B cell (primary cell): ENCODE measurements around the gene FAM163A. TPM values are rescaled to one million over a fixed set of nuclear protein-coding genes. Genes with fewer than 3 reads are reported as not detected.

Experiments used
- ATAC-seq: fragments of 200-7000 bp; cut with Tn5 transposase; one replicate; pipeline ENCODE4 v1.10.0; 2021; ENCODE audit warnings: low read depth, mild to moderate bottlenecking, moderate number of reproducible peaks, moderate library complexity
- CTCF ChIA-PET: fragments of 350-600 bp; sonication (Branson Sonifier 250); formaldehyde crosslinking; loops from one replicate; lab custom pipeline; 2021; ENCODE audit warnings: antibody characterized with exemption, inconsistent platforms; lab: Charles Lee
- POLR2A ChIA-PET: fragments of 350-600 bp; sonication (Branson Sonifier 250); formaldehyde crosslinking; loops from one replicate; lab custom pipeline; 2021; ENCODE audit warnings: antibody characterized with exemption; lab: Charles Lee
- DNase-seq: peaks from one replicate; pipeline ENCODE4 v3.0.0; 2013
- H2AFZ ChIP-seq: 2 replicates; pipeline ENCODE4 v1.6.1; 2012; ENCODE audit warnings: mild to moderate bottlenecking, low read depth, low read length; ENCODE audit not compliant: insufficient read depth, poor library complexity, severe bottlenecking
- H3K27ac ChIP-seq, 2 donors: 1 replicate in 1 of 2; 2 replicates in 1 of 2; pipeline ENCODE4 v1.5.1; 2012 to 2013; ENCODE audit warnings: low read length in 2 of 2, mild to moderate bottlenecking in 2 of 2, moderate library complexity in 1 of 2
- H3K27me3 ChIP-seq, 4 experiments: fragments of 200-600 bp in 1 of 4; sonication (generic) in 1 of 4; replicated peaks in 1 of 4; 1 replicate in 2 of 4; 2 replicates in 2 of 4; pipeline versions ENCODE4 v1.6.1 to v1.7.0; 2013 to 2016; ENCODE audit warnings: low read length in 3 of 4, mild to moderate bottlenecking in 2 of 4, mixed read lengths in 1 of 4, moderate library complexity in 1 of 4; ENCODE audit not compliant: insufficient read depth in 4 of 4, control insufficient read depth in 3 of 4; ENCODE audit errors: control extremely low read depth in 1 of 4
- H3K36me3 ChIP-seq, 2 experiments: replicated peaks in 1 of 2; 1 replicate in 1 of 2; 2 replicates in 1 of 2; pipeline versions ENCODE4 v1.6.1 to v1.7.1; 2013; ENCODE audit warnings: low read length in 1 of 2; ENCODE audit not compliant: insufficient read depth in 2 of 2, control insufficient read depth in 1 of 2; ENCODE audit errors: control extremely low read depth in 1 of 2, extremely low read depth in 1 of 2
- H3K4me1 ChIP-seq, 2 donors: fragments of 200-600 bp in 1 of 2; sonication (generic) in 1 of 2; 1 replicate in 1 of 2; 2 replicates in 1 of 2; pipeline versions ENCODE4 v1.5.1 to v1.6.1; 2013 to 2017; ENCODE audit warnings: low read length in 2 of 2; ENCODE audit not compliant: control insufficient read depth in 2 of 2, insufficient read depth in 2 of 2
- H3K4me2 ChIP-seq: replicated peaks from 2 replicates; pipeline ENCODE3; 2012; ENCODE audit warnings: mild to moderate bottlenecking, low read depth, low read length; ENCODE audit not compliant: poor library complexity, severe bottlenecking
- H3K4me3 ChIP-seq, 5 experiments: fragments of 200-600 bp in 1 of 5; sonication (generic) in 1 of 5; 1 replicate in 3 of 5; 2 replicates in 2 of 5; pipeline versions ENCODE4 v1.5.1 to v1.7.0; 2011 to 2016; ENCODE audit warnings: low read length in 4 of 5, mild to moderate bottlenecking in 4 of 5, low read depth in 2 of 5, control low read depth in 1 of 5, moderate library complexity in 1 of 5; ENCODE audit not compliant: insufficient read depth in 1 of 5; ENCODE audit errors: control extremely low read depth in 1 of 5, extremely low read depth in 1 of 5
- H3K79me2 ChIP-seq: fragments of 200-600 bp; sonication (generic); one replicate; pipeline ENCODE4 v1.6.0; 2016; ENCODE audit warnings: low read length; ENCODE audit not compliant: control insufficient read depth, insufficient read depth
- H3K9ac ChIP-seq: fragments of 200-600 bp; sonication (generic); 2 replicates; pipeline ENCODE4 v1.6.1; 2017; ENCODE audit warnings: mild to moderate bottlenecking, low read length, moderate library complexity
- H3K9me3 ChIP-seq, 3 donors: one replicate each; pipeline versions ENCODE4 v1.6.1 to v1.7.1; 2013; ENCODE audit warnings: low read length in 2 of 3; ENCODE audit not compliant: control insufficient read depth in 2 of 3, insufficient read depth in 1 of 3; ENCODE audit errors: control extremely low read depth in 1 of 3
- H4K20me1 ChIP-seq: 2 replicates; pipeline ENCODE4 v1.6.0; 2012; ENCODE audit warnings: mild to moderate bottlenecking, low read length; ENCODE audit not compliant: insufficient read depth, control insufficient read depth, poor library complexity, severe bottlenecking
- H3K27ac Mint-ChIP-seq: one replicate; pipeline ENCODE4 v1.8.0; 2021; ENCODE audit warnings: mixed read lengths
- H3K27me3 Mint-ChIP-seq: one replicate; pipeline ENCODE4 v1.8.0; 2021; ENCODE audit warnings: mixed read lengths
- H3K4me1 Mint-ChIP-seq: one replicate; pipeline ENCODE4 v1.8.0; 2021; ENCODE audit warnings: mixed read lengths
- H3K4me3 Mint-ChIP-seq: one replicate; pipeline ENCODE4 v1.8.0; 2021; ENCODE audit warnings: mixed read lengths
- H3K9me3 Mint-ChIP-seq: one replicate; pipeline ENCODE4 v1.8.0; 2022; ENCODE audit warnings: mixed read lengths; ENCODE audit not compliant: insufficient read depth
- EZH2 ChIP-seq: IDR thresholded peaks from 2 replicates; pipeline ENCODE4 v1.6.1; 2012; ENCODE audit warnings: borderline replicate concordance, low read depth, mild to moderate bottlenecking, moderate library complexity, low read length; ENCODE audit not compliant: insufficient read depth, poor library complexity, severe bottlenecking
- WGBS: methylation state at CpG from one replicate; pipeline ENCODE4 v1.1.5; 2013; ENCODE audit warnings: missing lambda C conversion rate; ENCODE audit not compliant: insufficient coverage; 5-methylcytosine and 5-hydroxymethylcytosine counted together
- intact Hi-C: fragments of 100-400 bp; cut with micrococcal nuclease; formaldehyde crosslinking; loops from one replicate; pipeline ENCODE4 v1.10.0; 2022
- polyA plus RNA-seq: library from polyadenylated mRNA; depleted of rRNA; stranded (reverse); fragments of >200 nt; gene quantifications from 2 replicates; pipeline ENCODE4 v1.2.3, GENCODE V29; 2012
- total RNA-seq, 2 donors: library from RNA; stranded (reverse); fragments of 120-200 nt in 1 of 2; gene quantifications; 1 replicate in 1 of 2; 2 replicates in 1 of 2; pipeline versions ENCODE4 v1.2.3 to v1.2.4, GENCODE V29; 2013 to 2022
- TF ChIP-seq, protein P1 (sequence below): fragments of 200-600 bp; IDR thresholded peaks from one replicate; pipeline ENCODE4 v1.8.0; 2022; ENCODE audit warnings: antibody characterized with exemption, mild to moderate bottlenecking

The FAM163A gene
- total and polyA plus RNA-seq, 2 donors (not counting 1 experiment from before 2014, with no cell fraction given): not detected

DNA sequence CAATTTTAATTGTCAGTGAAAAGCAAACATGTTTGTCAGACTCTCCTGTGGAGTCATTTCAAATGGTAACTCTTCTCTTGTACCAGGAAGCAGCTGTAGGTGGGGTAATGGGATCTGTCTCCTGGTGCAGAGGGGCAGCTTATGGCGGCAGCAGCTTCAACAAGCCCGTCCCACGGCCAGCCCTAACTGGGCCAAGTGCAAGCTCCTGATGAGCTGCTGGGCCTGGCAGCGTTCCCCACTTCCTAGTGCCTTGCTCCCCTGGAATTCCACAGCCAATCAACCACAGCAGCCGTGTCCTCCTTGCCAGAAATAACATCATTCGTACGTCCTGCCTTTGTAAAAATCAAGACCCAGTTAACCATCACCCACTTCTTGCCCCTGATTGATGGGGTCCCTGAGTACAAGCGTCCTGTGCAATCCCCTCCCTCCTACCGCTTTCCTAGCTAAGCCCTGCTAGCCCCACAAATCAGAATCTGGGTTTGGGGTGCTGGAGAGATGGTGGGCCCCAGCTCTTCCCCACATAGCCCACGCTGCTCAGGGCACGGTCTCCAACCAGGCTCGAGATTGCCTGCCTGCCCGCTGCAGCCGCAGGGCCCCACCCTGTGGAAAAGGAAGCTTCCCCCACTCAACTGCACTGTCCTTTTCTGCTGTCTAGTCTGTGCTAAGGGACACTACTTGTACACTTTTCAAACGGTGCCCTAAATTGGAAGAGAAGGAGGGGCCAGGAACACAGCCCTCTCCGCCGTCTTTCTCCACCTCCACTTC, 73.3 kb downstream of the FAM163A start:
- no peaks in the 10 kb centered on the region for H4K20me1 ChIP-seq
- ATAC-seq (no peak), DNase-seq (no peak)
- no peaks in the 10 kb centered on the region for H3K79me2 ChIP-seq
- Mint-ChIP-seq H3K9me3 (no peaks in the 10 kb centered on the region), H3K27ac (no peak overlapping the region), H3K4me1 (peaks cover 17% of the 10 kb centered on the region), H3K4me3 (peak overlapping the region; percentile 94), H3K27me3 (peaks cover 20% of the 10 kb centered on the region)
- H2AFZ ChIP-seq: no peak overlapping the region
- POLR2A ChIA-PET: no interaction called here
- intact Hi-C loops: no loop called here
- no peak overlapping the region for H3K9ac ChIP-seq
- H3K4me3 ChIP-seq: no peak overlapping the region
- H3K4me2 ChIP-seq: no peak overlapping the region
- no peak for TF ChIP-seq EZH2
- TF ChIP-seq, protein P1, sequence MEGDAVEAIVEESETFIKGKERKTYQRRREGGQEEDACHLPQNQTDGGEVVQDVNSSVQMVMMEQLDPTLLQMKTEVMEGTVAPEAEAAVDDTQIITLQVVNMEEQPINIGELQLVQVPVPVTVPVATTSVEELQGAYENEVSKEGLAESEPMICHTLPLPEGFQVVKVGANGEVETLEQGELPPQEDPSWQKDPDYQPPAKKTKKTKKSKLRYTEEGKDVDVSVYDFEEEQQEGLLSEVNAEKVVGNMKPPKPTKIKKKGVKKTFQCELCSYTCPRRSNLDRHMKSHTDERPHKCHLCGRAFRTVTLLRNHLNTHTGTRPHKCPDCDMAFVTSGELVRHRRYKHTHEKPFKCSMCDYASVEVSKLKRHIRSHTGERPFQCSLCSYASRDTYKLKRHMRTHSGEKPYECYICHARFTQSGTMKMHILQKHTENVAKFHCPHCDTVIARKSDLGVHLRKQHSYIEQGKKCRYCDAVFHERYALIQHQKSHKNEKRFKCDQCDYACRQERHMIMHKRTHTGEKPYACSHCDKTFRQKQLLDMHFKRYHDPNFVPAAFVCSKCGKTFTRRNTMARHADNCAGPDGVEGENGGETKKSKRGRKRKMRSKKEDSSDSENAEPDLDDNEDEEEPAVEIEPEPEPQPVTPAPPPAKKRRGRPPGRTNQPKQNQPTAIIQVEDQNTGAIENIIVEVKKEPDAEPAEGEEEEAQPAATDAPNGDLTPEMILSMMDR: no peak
- CTCF ChIA-PET: interaction anchor here (1.4 kb wide), 1 partner anchor 108 kb away, joined by 3 read pairs; no protein-coding TSS in a partner anchor
- H3K27me3 ChIP-seq: peaks cover 0 to 13% (median 5%) of the 10 kb centered on the region in 4 experiments
- H3K9me3 ChIP-seq: no peaks in the 10 kb centered on the region
- peaks cover 12 to 18% of the 10 kb centered on the region in 2 donors for H3K4me1 ChIP-seq
- H3K27ac ChIP-seq: no peak overlapping the region
- 93% methylated on average over 8 of the region's 17 CpGs for WGBS
- no peaks in the 10 kb centered on the region for H3K36me3 ChIP-seq

DNA sequence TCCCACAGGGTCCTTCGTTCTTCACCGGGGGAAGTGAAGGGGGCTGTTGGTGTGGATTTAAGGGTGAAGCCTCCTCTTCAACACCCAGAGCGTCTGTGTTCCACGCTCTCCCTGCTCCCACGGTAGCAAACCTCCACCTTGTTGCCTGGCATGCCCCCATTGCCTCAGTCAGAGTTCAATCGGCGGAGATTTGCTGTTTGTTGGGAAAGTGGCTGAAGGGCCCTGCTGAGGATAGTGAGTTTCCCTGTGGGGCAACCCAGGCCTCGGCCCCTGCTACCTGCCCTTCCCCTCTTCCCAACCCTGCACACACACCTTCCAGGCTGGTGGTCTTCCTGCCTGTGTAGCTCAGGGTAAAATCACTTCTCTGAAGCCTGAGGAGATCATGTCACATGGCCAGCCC, 74.0 kb downstream of the FAM163A start:
- H3K4me1 Mint-ChIP-seq: peaks cover 17% of the 10 kb centered on the region
- ATAC-seq (no peak), DNase-seq (no peak)
- H3K4me3 ChIP-seq: no peak overlapping the region
- POLR2A ChIA-PET: no interaction called here
- H3K4me2 ChIP-seq: no peak overlapping the region
- peaks cover 12 to 18% of the 10 kb centered on the region in 2 donors for H3K4me1 ChIP-seq
- no peak overlapping the region for H3K27ac Mint-ChIP-seq
- TF ChIP-seq, protein P1: no peak
- no peak for TF ChIP-seq EZH2
- CTCF ChIA-PET: interaction anchor here (1.4 kb wide), 1 partner anchor 108 kb away, joined by 3 read pairs; no protein-coding TSS in a partner anchor
- WGBS: 89% methylated on average over 3 of the region's 8 CpGs
- H3K79me2 ChIP-seq: no peaks in the 10 kb centered on the region
- intact Hi-C loops: no loop called here
- no peaks in the 10 kb centered on the region for H3K9me3 ChIP-seq
- no peaks in the 10 kb centered on the region for H3K36me3 ChIP-seq
- peaks cover 0 to 13% (median 5%) of the 10 kb centered on the region in 4 experiments for H3K27me3 ChIP-seq
- H3K27me3 Mint-ChIP-seq: peaks cover 17% of the 10 kb centered on the region
- H3K4me3 Mint-ChIP-seq: no peak overlapping the region
- H3K9ac ChIP-seq: no peak overlapping the region
- no peak overlapping the region for H3K27ac ChIP-seq
- no peak overlapping the region for H2AFZ ChIP-seq
- H4K20me1 ChIP-seq: no peaks in the 10 kb centered on the region
- H3K9me3 Mint-ChIP-seq: no peaks in the 10 kb centered on the region
